Right lobe of liver (tissue), 6 donors: ENCODE results near the gene MAPKAP1. TPM values are rescaled to one million over a fixed set of nuclear protein-coding genes. Genes with fewer than 3 reads are reported as not detected.
"Not testable (repeated sequence)": the region's sequence is repeated elsewhere in the genome, so short reads cannot be mapped to it uniquely, and the experiment has no call there.

Experiments
- ATAC-seq, 4 donors: fragments of 200-7000 bp; cut with Tn5 transposase; one replicate each; pipeline ENCODE4 v1.9.1; 2020; ENCODE audit warnings: mild to moderate bottlenecking in 4 of 4, moderate library complexity in 4 of 4
- DNase-seq, 3 donors: peaks; one replicate each; pipeline ENCODE4 v3.0.0-alpha.2; 2020
- H3K27ac ChIP-seq, 3 donors: fragments of 200-600 bp; one replicate each; pipeline ENCODE4 v1.8.0; 2022
- H3K27me3 ChIP-seq, 2 donors: fragments of 200-600 bp; one replicate each; pipeline ENCODE4 v1.8.0; 2022
- H3K36me3 ChIP-seq, 4 donors: fragments of 200-600 bp; sonication (generic) in 1 of 4; one replicate each; pipeline versions ENCODE4 v1.5.1 to v1.8.0; 2017 to 2022; ENCODE audit warnings: control low read depth in 1 of 4
- H3K4me1 ChIP-seq, 4 donors: fragments of 200-600 bp; sonication (generic) in 1 of 4; one replicate each; pipeline versions ENCODE4 v1.5.1 to v1.8.0; 2017 to 2022; ENCODE audit warnings: control low read depth in 1 of 4
- H3K4me3 ChIP-seq, 3 donors: fragments of 200-600 bp; one replicate each; pipeline ENCODE4 v1.8.0; 2022
- H3K9me3 ChIP-seq, 4 donors: fragments of 200-600 bp; sonication (generic) in 1 of 4; one replicate each; pipeline versions ENCODE4 v1.5.1 to v1.8.0; 2017 to 2022; ENCODE audit warnings: control low read depth in 1 of 4
- POLR2A ChIP-seq: fragments of 450-650 bp; IDR thresholded peaks from one replicate; pipeline ENCODE4 v1.6.1; 2017; ENCODE audit warnings: antibody characterized with exemption, mild to moderate bottlenecking
- WGBS: methylation state at CpG from one replicate; pipeline ENCODE4 v1.1.6; 2018; ENCODE audit warnings: low coverage, low lambda C conversion rate; ENCODE audit not compliant: insufficient coverage; ENCODE audit errors: missing lambda C conversion rate; 5-methylcytosine and 5-hydroxymethylcytosine counted together
- intact Hi-C, 2 donors: fragments of 100-400 bp; cut with DNase I; formaldehyde crosslinking; loops; one replicate each; pipeline versions ENCODE4 v1.11.2 to v1.14.1; 2022
- total RNA-seq, 6 experiments: library from RNA; depleted of rRNA in 2 of 6; stranded (reverse); fragments of >200 nt in 2 of 6; fragmentation: NEBNext Ultra II Directional in 3 of 6; extraction: Animal tissue kit (Norgen Biotek cat#: 25700) in 3 of 6; gene quantifications; one replicate each; pipeline versions ENCODE4 v1.1.0 to v1.2.4, GENCODE V29; 2016 to 2023
- TF ChIP-seq, protein P1 (sequence below), 4 donors: fragments of 200-600 bp in 3 of 4; fragments of 450-650 bp in 1 of 4; IDR thresholded peaks; one replicate each; pipeline versions ENCODE4 v1.5.1 to v1.8.0; 2016 to 2022; ENCODE audit warnings: antibody characterized with exemption in 4 of 4, mild to moderate bottlenecking in 2 of 4
- donor health status: DM: no; HTN: yes; CAD: no.
- donor health status: DM: no; HTN: no; CAD: no.
- donor health status: DM: no; HTN: no; CAD: no.
- donor health status: DM: no; HTN: yes; CAD: no.
- donor health status: DM: no; HTN: yes; CAD: no.

The MAPKAP1 gene
- total RNA-seq, 6 experiments from 2014 or later: 29.6 to 53.2 (median 48.3) TPM

DNA sequence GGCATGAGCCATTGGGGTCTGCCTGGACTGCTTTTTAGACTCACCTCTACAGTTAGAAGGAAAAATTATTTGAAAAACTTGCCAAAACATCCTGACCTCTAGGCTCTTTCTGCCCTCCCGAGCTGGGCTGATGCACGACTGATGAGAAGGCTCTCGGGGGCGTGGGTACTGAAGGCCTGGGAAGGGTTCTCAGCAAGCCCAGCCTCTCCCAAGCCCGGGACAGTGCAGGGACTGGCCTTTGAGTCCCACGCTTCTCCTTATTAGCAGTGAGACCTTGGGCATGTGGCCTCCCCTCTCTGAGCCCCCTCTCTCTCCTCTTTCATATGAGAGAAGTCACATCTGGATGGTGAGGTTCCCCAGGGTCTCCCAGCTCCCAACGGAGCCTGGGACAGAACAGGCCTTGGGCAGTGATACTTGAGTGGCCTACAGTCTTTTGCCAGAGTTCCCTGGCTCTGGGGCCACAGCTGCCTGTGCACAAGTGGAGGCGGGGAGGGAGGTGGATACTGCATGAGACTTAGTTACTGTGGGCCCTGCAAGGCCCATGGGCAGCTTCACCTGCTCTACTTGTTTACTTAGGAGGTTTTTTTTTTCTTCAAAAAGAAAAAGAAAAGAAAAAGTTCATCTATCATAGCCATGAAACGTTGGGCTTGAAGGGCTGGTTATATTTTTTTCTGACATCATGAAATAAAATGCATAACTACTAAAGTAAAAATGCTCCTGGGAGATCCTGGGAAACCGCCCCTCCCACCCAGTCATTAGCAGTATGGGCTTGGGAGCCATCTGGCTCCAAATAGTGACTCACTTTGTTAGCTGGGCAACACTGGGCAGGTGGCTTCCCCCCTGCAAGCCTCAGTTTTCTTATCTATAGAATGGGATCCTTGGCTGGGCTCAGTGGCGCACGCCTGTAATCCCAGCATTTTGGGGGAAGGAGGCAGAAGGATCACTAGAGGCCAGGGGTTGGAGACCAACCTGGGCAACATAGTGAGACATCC, 306.0 kb downstream of the MAPKAP1 start:
- Histone ChIP-seq H3K9me3 (no peaks in the 10 kb centered on the region), H3K27me3 (no peaks in the 10 kb centered on the region), H3K4me3 (no peak overlapping the region), H3K27ac (no peak overlapping the region), H3K36me3 (no peaks in the 10 kb centered on the region), H3K4me1 (no peaks in the 10 kb centered on the region)
- DNase-seq (no peak), ATAC-seq (no peak)
- intact Hi-C loops: no loop called here
- TF ChIP-seq, protein P1, sequence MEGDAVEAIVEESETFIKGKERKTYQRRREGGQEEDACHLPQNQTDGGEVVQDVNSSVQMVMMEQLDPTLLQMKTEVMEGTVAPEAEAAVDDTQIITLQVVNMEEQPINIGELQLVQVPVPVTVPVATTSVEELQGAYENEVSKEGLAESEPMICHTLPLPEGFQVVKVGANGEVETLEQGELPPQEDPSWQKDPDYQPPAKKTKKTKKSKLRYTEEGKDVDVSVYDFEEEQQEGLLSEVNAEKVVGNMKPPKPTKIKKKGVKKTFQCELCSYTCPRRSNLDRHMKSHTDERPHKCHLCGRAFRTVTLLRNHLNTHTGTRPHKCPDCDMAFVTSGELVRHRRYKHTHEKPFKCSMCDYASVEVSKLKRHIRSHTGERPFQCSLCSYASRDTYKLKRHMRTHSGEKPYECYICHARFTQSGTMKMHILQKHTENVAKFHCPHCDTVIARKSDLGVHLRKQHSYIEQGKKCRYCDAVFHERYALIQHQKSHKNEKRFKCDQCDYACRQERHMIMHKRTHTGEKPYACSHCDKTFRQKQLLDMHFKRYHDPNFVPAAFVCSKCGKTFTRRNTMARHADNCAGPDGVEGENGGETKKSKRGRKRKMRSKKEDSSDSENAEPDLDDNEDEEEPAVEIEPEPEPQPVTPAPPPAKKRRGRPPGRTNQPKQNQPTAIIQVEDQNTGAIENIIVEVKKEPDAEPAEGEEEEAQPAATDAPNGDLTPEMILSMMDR (IDR thresholded peaks at IDR 0.05): no peak
- no peak for TF ChIP-seq POLR2A
- 78% methylated on average over 7 of the region's 12 CpGs for WGBS

- H3K4me1 ChIP-seq, H3K27me3 ChIP-seq, intact Hi-C loops: not testable (repeated sequence)
Measured at GRCh38 chr9:125400232-125400631, 306.8 kb downstream of the MAPKAP1 start.

DNA sequence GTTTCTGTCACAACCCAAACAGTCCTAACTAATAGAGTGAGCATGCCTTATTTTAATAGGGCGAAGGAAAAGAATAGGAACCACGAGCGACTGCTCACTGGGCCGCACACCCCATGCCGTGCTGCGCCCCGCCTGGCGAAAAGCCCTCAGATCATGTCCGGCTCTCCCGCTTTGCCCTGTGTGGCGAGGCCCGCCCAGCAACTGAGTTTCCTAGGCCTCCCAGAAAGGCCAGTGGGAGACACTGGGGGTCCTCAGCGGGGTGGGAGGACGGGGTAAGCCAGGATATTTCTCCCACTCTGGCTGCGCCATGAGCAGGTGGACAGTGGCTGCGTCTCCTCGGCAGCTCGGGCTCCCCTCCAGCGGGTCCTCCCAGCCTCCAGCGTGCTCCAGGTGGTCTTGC, 307.3 kb downstream of the MAPKAP1 start:
- Histone ChIP-seq H3K27ac (no peak overlapping the region), H3K9me3 (no peaks in the 10 kb centered on the region), H3K4me1 (no peaks in the 10 kb centered on the region), H3K4me3 (no peak overlapping the region), H3K27me3 (no peaks in the 10 kb centered on the region), H3K36me3 (no peaks in the 10 kb centered on the region)
- DNase-seq (no peak), ATAC-seq (no peak)
- no peak for TF ChIP-seq POLR2A
- TF ChIP-seq, protein P1 (IDR thresholded peaks at IDR 0.05): no peak
- 85% methylated on average over 8 of the region's 20 CpGs for WGBS
- intact Hi-C loops: no loop called here

More at GRCh38 chr9:125400232-125400631, 306.8 kb downstream of the MAPKAP1 start:
- H3K36me3 ChIP-seq, DNase-seq, H3K4me3 ChIP-seq, H3K27ac ChIP-seq, H3K9me3 ChIP-seq, ATAC-seq: not testable (repeated sequence)
- 89% methylated on average over 7 of the region's 8 CpGs for WGBS

DNA sequence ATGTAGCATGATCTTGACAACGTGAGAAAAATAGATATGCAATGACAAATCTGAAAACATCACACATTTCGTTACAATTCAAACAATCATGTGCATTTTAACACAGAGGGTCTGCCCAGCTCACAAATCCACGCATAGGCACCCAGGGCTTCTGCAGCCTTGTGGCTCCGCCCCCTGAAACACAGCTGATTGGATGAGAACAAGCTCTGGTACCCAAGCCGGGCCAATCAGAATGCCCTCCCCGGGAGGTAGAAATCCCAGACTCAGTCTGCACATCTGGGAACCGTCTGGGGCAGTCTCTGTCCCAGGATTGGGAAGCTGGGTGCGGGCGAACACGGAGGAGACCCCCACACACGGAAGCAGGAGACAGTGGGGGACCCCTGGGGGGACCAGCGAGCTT, 307.8 kb downstream of the MAPKAP1 start:
- Histone ChIP-seq H3K27me3 (no peaks in the 10 kb centered on the region), H3K9me3 (no peaks in the 10 kb centered on the region), H3K36me3 (no peaks in the 10 kb centered on the region), H3K4me3 (no peak overlapping the region), H3K27ac (no peak overlapping the region), H3K4me1 (no peaks in the 10 kb centered on the region)
- no peak for ATAC-seq
- DNase-seq: no peak
- no peak for TF ChIP-seq POLR2A
- TF ChIP-seq, protein P1 (IDR thresholded peaks at IDR 0.05): no peak
- intact Hi-C loops: no loop called here
- 75% methylated on average over 2 of the region's 12 CpGs for WGBS

GRCh38 chr9:125398243-125398642, 308.8 kb downstream of the MAPKAP1 start:
- no peaks in the 10 kb centered on the region for H3K4me1 ChIP-seq
- DNase-seq (no peak), ATAC-seq (no peak)
- no peaks in the 10 kb centered on the region for H3K9me3 ChIP-seq
- no peak overlapping the region for H3K4me3 ChIP-seq
- no peaks in the 10 kb centered on the region for H3K36me3 ChIP-seq
- WGBS: 92% methylated on average over 1 of the region's 1 CpG
- no peaks in the 10 kb centered on the region for H3K27me3 ChIP-seq
- TF ChIP-seq, protein P1 (IDR thresholded peaks at IDR 0.05): no peak
- no peak for TF ChIP-seq POLR2A
- intact Hi-C loops: no loop called here
- no peak overlapping the region for H3K27ac ChIP-seq
